VCaP (cell line): ENCODE measurements around the gene DRICH1.
"Not testable (repeated sequence)": the region's sequence is repeated elsewhere in the genome, so short reads cannot be mapped to it uniquely, and the experiment has no call there.

Experiments used
- H3K27ac ChIP-seq: fragments of 450-650 bp; 2 replicates; pipeline ENCODE4 v1.5.1; 2017
- CTCF ChIP-seq: fragments of 450-650 bp; conservative IDR thresholded peaks from 2 replicates; pipeline ENCODE4 v1.5.1; 2017; ENCODE audit warnings: mild to moderate bottlenecking, moderate library complexity

Gene DRICH1

DNA sequence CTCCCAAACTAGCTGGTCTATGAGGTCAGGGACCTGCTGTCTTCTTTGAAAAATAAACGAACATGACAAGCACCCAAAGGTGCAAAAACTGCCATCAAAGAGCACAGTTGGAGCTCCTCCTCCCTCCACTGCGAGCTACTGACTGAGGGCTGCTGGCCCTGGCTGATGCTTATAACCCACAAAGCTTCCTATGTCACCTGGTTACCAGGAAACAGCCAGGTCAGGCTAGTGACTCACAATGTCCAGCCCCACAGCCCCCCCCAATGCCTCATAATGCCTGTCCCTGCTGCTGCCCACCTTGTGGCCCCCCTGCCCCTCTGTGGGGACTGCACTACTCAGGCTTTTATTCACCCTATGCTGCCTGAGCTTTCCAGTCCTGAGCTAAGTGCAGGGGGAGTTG is at the start of gene DRICH1:
Gene DRICH1, minus strand, starts transcription at position 144 of the 400 bp plus-strand sequence. CDS start 298 bp downstream, outside the sequence.
- TF ChIP-seq CTCF: no peak
- no peak within 1 kb of the TSS for H3K27ac ChIP-seq

DNA sequence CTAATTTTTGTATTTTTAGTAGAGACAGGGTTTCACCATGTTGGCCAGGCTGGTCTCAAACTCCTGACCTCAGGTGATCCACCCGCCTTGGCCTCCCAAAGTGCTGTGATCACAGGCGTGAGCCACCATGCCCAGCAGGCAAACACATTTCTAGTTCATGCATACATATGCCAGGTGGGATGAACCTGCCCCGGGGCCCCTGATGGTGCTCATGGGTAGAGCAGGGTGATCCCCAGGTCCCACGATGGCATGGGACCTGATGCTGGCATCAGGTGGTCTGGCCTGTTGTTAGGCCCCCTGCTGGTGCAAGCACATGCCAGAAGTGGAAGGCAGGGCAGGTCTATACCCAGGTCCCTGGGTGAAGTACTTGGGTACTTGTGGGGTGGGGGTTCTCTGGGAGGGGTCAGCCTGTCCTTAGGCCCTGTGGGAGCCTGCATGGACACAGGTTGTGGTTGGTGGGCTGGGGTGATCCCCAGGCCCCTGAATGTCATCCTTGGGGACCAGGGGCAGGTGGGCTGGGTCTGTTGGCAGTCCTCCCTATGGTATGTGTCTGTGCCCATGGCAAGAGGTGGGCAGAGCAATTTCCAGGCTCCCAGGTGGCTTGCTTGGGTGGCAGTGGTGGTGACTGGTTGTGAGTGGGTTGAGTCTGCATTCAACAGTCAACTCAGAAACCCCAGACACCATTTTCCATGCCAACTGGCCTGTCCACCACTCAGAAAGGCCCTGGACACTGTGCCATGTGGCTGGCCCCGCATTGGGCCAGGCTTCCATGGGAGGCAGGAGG is 49.1 kb upstream of the DRICH1 start:
- no peak for TF ChIP-seq CTCF

GRCh38 chr22:23678133-23678532 is 46.0 kb upstream of the DRICH1 start:
- no peak overlapping the region for H3K27ac ChIP-seq
- no peak for TF ChIP-seq CTCF

More for the DNA sequence above, 49.1 kb upstream of the DRICH1 start:
- no peak overlapping the region for H3K27ac ChIP-seq

- no peak overlapping the region for H3K27ac ChIP-seq
These were observed 45.5 kb upstream of the DRICH1 start for GRCh38 chr22:23677701-23677995.

GRCh38 chr22:23676841-23677700 is 45.0 kb upstream of the DRICH1 start:
- not testable (repeated sequence) for H3K27ac ChIP-seq

More at GRCh38 chr22:23677701-23677995, 45.5 kb upstream of the DRICH1 start:
- no peak for TF ChIP-seq CTCF

- no peak overlapping the region for H3K27ac ChIP-seq
- no peak for TF ChIP-seq CTCF
These were observed 43.6 kb upstream of the DRICH1 start for GRCh38 chr22:23675502-23676415.

GRCh38 chr22:23674886-23675501 is 42.9 kb upstream of the DRICH1 start:
- H3K27ac ChIP-seq: not testable (repeated sequence)
